Cerebellar cortex (tissue), 1 donor: Measurements from ENCODE around the gene LRP8.

ENCODE experiments used
- DNase-seq: peaks from one replicate; pipeline ENCODE4 v3.0.0-alpha.2; 2015; ENCODE audit warnings: low spot score

The LRP8 gene

GRCh38 chr1:53339736-53340635 lies 12.1 kb upstream of the LRP8 start:
- DNase-seq, result no peak

GRCh38 chr1:53338423-53338822 lies 10.6 kb upstream of the LRP8 start:
- no peak for DNase-seq

- DNase-seq, result no peak
Observed at GRCh38 chr1:53337499-53337898, 9.6 kb upstream of the LRP8 start.

DNA sequence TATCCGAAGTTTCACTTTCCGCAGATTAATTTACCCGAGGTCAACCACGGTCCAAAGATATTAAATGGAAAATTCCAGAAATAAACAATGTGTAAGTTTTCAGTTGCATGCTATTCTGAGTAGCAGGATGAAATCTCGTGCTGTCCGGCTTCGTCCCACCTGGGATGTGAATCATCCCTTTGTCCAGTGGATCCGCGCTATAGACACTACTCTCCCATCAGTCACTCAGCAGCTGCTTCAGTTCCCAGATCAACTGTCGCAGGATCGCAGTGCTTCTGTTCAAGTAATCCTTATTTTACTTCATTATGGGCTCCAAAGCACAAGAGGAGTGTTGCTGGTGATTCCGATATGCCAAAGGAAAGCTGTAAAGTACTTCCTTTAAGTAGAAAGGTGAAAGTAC lies 8.3 kb upstream of the LRP8 start:
- DNase-seq, result no peak

GRCh38 chr1:53335661-53336060 lies 7.8 kb upstream of the LRP8 start:
- no peak for DNase-seq

GRCh38 chr1:53334781-53335180 lies 6.9 kb upstream of the LRP8 start:
- no peak for DNase-seq

GRCh38 chr1:53334312-53334711 lies 6.4 kb upstream of the LRP8 start:
- no peak for DNase-seq

GRCh38 chr1:53332833-53333232 lies 5.0 kb upstream of the LRP8 start:
- DNase-seq, result no peak

DNA sequence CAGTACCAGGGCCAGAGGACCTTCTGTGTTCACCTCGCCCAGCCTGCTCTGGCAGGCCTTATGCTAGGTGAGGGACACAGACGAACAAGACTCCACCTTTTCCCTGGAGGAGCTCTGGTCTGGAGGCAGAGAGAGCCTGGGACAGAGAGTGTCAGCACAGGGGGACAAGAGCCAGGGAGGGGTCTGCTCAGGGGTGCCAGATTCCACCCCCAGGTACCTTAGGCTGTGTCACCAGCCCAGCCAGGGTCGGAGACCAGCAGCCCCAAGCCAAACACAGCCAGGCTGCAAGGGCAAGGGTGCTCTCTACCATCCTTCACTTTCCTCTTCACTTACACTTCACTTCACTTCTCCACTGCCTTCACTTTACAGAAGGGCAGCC lies 4.3 kb upstream of the LRP8 start:
- DNase-seq, result no peak

- no peak for DNase-seq
Observed at GRCh38 chr1:53331446-53332185, 3.7 kb upstream of the LRP8 start.

- no peak for DNase-seq
Observed at GRCh38 chr1:53330819-53331218, 2.9 kb upstream of the LRP8 start.

GRCh38 chr1:53328541-53329499 lies 950 bp upstream of the LRP8 start:
- DNase-seq, result no peak

GRCh38 chr1:53327182-53327913 lies 522 bp downstream of the LRP8 start:
- no peak for DNase-seq

- no peak for DNase-seq
Observed at GRCh38 chr1:53326598-53327181, 1.2 kb downstream of the LRP8 start.

DNA sequence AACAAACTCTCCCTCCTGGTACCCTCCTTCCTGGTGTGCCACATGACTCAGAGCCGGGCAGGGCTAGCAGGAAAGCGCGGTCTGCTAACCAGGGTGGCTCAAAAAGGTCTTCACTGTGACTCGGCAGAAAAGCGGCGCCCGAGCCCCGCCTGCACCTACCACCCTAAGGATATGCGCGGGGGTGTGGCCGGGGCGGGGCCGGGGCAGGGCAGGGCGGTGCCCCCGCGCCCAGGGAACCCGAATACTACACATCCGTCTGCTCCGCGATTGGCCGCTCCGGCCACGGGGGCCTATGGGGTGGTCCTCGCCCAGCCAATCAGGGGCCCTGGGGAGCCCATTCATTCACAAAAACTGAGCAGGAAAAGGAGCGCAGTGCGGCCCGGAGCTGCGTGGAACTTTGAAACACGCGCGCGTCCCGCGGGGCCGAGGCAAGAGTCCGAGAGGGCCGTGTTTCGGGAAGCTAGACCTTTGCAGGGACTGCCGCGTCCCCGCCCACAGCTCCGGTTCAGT lies 1.7 kb downstream of the LRP8 start:
- peak; percentile 87 for DNase-seq

GRCh38 chr1:53325326-53326087 lies 2.4 kb downstream of the LRP8 start:
- DNase-seq, result no peak

- DNase-seq, result no peak
Observed at GRCh38 chr1:53324728-53325297, 3.1 kb downstream of the LRP8 start.

DNA sequence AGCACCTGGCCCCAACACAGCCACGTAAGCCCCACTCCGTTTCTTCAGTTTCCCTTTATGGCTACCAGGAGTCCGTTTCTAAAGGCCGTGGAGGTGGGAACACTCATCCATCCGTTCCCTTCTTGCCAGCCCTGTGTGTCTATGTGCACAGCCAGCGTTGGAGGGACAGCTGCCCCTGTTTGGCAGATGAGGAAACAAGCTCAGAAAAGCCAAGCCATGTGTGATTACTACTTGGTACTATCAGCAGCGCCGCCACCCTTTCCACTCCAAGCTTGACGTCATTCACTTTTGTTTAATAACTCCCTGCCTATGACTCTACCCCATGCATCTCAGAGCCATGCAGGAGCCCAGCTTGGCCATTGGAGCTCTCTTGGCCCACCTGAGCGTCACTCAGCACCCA lies 3.5 kb downstream of the LRP8 start:
- DNase-seq, result no peak

DNA sequence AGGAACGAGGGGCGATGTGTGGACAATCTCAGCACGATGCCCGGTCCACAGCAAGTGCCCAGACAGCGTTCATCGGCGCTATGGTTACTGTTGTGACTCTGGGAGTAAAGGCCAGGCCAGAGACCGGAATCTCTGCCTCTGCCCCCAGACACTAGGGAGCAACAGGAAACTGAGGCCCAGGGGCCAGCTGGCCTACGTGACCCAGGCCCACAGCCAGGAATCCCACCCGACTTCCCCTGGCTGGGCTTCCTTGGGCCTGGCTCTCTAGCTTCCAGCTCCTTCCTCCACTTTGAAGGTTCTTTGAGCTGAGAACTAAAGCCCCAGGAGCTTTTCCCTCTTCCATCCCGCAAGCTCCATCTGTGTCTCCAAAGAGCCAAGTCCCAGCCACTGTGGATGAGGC lies 4.6 kb downstream of the LRP8 start:
- DNase-seq, result no peak
